CD4-positive, alpha-beta T cell treated with Interferon alpha-2 for 1 hour (primary cell): ENCODE results near the gene RNF225.
"Not testable (repeated sequence)": the region's sequence is repeated elsewhere in the genome, so short reads cannot be mapped to it uniquely, and the experiment has no call there.

Experiments used
- DNase-seq, 2 donors: peaks; one replicate each; pipeline ENCODE4 v3.0.0-alpha.2; 2020 to 2022

The RNF225 gene

GRCh38 chr19:58362272-58362994, 33.0 kb upstream of the RNF225 start, which contains the start of gene ZNF497:
Gene ZNF497 (minus strand): TSS chr19:58362751. CDS start chr19:58357635, 5,116 bp downstream.
- DNase-seq: peak; percentile 97

GRCh38 chr19:58364146-58364545, 31.3 kb upstream of the RNF225 start:
- no peak for DNase-seq

DNA sequence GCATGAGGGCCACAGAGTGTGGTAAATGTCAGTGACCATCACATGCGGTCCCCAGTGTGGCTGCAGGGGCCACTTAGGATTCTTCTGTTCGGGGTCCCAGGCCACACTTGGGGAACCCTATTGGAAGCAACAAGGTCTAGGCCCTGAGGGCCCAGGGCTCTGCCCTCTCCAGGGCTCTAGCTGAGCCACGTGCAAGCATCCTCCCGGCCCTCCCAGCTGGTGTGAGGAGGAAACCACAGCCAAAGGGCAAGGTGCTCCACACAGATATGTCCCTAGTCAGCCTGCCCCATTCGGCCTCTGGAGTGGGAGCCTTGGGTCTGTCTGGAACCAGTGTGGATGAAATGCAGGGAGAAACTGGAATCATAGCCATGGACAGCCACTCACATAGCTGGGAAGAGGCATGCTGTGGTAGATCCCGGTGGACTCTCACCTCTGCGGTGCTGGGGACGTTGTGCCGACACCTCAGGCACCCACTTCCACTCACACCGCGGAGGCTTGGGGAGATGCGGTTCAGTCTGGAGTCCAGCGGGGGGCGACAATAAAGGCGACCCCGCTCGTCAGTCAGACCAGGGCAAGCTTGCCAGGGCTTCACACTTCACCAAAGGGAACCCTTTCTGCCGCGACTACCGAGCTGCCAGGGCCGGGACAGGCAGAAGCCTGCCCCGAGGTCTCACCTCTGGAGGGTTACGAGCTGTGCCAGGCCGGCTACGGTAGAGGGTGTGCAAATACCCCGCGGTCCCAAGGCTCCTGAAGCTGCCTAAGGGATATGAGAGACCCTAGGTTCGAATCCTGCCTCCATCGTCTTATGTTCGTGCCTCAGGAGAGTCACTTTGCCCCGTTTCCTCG, 28.6 kb upstream of the RNF225 start:
- DNase-seq: no peak

DNA sequence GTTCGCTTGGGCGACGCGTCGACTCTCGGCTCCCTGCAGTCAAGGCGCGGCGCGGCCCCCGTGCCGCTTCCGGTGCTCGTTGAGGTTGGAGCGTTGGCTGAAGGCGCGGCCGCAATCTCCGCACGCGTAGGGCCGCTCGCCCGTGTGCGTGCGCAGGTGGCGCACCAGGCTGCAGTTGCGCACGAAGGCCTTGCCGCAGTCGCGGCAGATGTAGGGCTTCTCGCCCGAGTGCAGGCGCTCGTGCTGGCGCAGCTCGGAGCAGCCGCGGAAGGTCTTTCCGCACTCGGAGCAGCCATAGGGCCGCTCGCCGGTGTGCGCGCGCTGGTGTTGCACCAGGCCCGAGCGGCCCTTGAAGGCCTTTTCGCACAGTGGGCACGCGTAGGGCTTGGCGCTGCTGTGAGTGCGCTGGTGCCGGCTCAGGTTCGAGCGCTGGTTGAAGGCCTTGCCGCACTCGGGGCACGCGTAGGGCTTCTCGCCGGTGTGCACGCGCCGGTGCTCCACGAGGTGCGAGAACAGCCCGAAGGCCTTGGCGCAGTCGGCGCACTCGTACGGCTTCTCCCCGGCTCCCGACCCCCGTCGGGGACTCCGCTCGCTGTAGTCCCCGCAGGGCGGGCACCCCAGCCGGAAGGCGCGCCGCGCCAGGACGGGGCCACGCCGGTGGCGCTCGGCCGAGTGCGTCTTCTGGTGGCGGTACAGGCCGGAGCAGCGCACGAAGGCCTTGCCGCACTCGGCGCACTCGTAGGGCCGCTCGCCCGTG, 27.6 kb upstream of the RNF225 start:
- DNase-seq: no peak

DNA sequence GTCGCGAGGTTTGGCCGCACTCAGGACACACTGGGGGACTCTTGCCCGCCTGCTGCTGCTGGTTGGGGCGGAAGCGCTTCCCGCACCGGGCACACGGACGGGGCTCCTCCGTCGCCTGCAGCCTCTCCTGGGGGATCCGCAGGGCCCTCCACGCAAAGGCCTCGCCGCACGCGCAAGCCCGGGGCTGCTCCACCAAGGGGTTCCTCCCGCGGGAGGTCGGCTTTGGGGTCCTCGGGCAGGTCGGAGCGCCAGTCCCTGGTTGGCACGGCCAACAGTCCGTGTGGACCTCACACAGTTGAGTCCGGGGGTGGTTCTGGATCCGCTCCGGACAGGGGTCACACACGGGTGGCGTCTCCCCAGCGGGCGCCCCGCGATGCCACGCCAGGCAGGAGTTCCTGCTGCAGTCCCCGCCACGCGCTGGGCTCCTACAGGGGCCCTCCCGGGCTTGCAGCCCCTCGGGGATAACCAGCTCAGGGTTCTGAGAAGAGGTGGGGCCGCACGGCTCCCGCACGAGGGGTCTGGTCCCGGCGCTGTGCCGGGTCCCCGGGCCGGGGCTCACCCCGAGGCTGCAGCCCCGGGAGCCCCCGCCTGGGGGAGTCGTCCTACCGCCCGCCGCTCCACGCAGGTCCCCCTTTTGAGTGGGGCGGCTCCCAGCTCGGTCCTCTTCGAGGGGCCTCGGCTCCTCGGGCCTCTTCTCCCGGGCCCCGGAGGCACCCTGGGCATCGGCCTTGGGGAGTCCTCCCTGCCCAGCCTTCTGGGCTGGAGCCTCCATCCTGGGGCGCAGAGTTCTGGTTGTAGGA, 26.7 kb upstream of the RNF225 start:
- no peak for DNase-seq

DNA sequence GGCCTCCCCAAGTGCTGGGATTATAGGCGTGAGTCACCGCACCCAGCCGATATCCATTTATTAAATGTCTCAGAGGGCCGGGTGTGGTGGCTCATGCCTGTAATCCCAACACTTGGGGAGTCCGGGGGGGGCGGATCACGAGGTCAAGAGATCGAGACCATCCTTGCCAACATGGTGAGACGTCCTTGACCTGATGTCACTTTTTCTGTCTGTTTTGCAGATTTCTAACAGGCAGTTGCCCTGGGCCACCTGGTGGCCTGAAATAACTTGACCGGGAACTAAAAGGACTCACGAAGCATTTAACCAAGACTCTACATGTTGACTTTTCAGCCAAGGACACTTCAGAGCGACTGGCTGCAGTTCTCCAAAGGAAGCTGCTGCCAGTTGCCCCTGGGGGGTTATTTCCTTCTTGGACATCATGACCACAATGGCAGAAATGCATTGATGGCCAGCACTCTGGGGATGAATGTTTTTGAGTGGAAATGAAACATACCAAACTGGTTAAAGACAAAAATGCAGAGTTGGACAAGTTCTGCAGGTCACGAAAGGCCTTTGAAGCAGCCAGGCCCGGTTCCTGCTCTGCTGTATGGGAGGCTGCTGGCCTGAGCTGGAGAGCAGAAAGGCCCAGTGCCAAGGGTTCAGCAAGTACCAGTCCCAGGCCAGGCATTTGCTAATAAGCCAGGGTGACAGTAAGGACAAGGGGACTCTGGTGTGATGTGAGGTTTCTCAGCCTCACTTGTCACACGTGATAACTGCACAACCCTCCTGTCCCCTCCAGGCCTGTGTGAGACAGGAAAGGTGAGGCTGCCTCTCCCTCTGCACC, 22.9 kb upstream of the RNF225 start:
- no peak for DNase-seq

GRCh38 chr19:58374200-58374599, 21.3 kb upstream of the RNF225 start:
- DNase-seq: no peak

GRCh38 chr19:58376724-58377123, 18.7 kb upstream of the RNF225 start:
- DNase-seq: not testable (repeated sequence)

DNA sequence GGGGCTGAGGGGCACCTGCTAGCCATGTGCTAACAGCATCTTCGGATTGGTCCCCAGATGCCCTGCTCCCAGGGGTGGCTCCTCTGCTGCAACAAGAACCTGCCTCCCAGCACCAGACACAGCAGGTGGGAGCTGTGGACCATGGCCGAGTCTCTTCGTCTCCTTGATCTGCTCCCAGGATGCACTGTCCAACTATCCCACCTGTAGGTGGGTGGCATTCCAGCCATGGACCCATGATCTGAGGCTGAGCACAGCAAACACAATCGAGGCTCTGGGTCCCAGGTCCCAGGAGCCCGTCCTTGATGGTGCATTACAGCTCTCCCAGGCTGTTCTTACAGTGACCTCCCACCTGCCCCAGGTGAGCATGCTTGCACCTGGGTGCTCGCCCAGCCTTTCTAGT, 16.2 kb upstream of the RNF225 start:
- no peak for DNase-seq

DNA sequence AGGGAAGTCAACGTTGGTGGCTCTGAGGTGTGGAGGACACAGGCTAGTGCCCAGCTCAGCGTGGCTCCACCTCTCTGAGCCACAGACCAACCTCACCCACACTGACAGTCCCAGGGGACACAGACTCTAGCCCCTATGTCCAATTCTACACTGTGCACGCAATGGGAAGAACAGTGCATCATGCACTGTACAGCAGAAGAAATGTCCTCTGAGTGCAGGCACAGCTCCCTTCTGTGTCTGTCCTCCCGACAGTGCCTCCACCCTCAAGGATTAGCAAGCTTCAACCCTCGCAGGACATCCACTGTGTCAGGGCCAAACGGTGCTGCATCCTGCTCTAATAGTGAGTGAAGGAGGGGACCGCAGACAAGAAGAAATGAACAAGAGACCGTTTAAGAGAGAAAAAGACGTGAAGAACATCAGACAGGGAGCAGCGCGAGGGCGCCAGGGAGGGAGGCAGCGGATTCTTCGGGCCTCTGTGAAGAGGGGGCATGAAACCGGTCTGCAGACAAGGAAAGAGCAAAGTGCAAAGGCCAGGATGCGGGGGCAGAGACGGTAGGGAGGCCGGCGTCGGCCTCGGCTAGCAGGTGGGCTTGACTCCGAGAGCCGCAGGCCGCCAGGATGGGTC, 15.3 kb upstream of the RNF225 start:
- DNase-seq: no peak

GRCh38 chr19:58380662-58381459, 14.6 kb upstream of the RNF225 start, which contains the start of gene ZNF837:
Gene ZNF837 (minus strand): TSS chr19:58381030. CDS start chr19:58369332, 11,698 bp downstream.
- peak; percentile 99 to 100 for DNase-seq

GRCh38 chr19:58381460-58382212, 13.8 kb upstream of the RNF225 start:
- DNase-seq: no peak

DNA sequence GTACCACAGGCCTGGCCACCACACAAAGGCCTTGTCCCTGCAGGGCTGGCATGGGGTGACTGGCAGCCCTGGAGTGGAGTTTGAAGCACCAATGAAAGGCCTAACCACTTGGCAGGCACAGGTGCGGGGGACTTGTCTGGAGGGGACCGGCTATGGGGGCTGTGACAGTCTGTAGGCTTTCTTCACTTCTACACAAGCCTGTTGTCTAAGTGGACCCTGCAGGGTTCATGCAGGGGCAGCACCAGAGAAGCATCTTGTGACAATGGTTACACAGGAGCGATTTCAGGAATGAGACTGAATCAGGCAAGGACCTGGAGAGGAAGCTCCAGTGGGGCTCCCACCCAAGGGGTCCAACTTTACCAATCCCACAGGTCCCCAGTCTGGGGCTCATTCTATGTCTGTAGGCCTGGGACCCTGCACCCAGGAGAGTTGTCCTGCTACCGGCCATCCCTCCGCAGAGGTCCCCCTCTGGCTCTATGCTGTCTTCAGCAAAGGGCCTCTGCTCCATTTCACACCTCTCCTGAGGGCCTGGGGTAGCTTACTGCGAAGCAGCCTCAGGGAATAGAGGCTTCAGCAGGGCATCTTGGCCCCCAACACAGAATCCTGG, 12.4 kb upstream of the RNF225 start:
- no peak for DNase-seq

DNA sequence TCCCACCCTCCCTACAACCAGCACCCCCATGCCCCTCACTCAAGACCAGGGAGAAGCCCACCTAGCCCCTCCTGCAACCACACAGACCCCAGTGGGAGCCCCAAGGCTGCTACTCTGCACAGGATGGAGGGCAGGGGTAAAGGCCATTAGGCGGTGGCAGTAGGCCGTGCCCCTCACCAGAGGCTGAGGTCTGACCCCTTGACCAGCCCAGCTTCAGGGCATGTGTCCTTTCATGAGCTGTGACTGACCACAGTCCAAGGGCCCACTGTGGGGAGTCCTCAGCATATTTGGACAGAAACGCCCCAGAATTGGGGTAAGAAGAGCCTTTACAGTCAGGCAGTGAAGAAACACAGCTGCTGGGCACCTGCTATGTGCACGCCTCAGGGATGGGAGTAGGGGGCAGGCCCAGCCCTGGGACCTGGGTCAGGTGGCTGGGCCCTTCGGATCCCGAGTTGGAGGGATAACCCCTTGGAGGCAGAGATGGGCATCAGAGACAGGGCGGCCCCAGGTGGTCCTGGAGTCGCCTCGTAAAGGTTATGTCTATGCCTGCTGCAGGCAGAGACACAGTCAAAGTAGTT, 10.1 kb upstream of the RNF225 start:
- no peak for DNase-seq

GRCh38 chr19:58385891-58386575, 9.4 kb upstream of the RNF225 start:
- no peak for DNase-seq

DNA sequence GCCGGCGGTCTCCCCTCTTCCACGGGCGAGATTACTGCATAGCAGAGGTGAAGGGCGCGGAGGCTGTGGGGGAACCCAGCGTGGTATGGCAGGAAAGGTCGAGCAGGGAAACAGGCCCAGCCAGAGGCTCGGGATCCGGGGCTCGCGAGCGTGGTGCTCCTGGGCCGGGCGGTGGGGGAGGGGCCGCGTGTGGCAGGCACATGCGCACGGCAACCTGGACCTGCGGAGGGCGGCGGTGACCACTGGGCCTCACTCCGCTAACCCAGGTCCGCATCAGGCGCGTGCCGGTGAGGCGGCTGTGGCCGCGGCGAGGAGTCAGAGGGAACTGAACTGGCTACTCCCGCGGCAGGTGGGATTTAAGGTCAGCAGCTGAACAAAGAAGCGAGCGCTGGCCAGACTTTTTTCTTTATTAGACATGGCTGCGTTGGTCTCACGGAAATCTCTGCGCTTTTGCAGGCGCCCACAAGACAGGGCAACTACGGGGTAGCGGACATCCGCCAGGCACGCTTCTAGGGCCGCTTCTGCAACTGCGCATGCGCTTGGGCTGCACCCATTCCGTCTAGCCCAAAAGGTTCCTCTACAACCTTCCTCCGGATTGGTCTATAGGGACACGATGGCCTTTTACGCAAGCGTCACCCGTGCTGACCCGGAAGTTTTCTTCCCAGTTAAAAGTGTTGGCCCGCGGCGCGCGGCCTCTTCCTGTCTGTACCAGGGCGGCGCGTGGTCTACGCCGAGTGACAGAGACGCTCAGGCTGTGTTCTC, 8.7 kb upstream of the RNF225 start, which contains the start of gene RPS5:
TSS of gene RPS5 (plus strand) at position 694 of the 762 bp plus-strand sequence. CDS start 869 bp downstream, outside the sequence.
- DNase-seq: peak; percentile 98
